Mucosa of gallbladder (tissue), 1 donor: ENCODE measurements around the gene LDLRAD4. TPM values are rescaled to one million over a fixed set of nuclear protein-coding genes. Genes with fewer than 3 reads are reported as not detected.

Experiments used
- DNase-seq: peaks from one replicate; pipeline ENCODE4 v3.0.0-alpha.2; 2020; ENCODE audit warnings: low spot score
- total RNA-seq: library from RNA; stranded (reverse); gene quantifications from one replicate; pipeline ENCODE4 v1.2.1, GENCODE V29; 2021
- donor health status: DM: no; HTN: no; CAD: no.

Gene LDLRAD4
- total RNA-seq, 1 donor from 2014 or later = 51.0 TPM

DNA sequence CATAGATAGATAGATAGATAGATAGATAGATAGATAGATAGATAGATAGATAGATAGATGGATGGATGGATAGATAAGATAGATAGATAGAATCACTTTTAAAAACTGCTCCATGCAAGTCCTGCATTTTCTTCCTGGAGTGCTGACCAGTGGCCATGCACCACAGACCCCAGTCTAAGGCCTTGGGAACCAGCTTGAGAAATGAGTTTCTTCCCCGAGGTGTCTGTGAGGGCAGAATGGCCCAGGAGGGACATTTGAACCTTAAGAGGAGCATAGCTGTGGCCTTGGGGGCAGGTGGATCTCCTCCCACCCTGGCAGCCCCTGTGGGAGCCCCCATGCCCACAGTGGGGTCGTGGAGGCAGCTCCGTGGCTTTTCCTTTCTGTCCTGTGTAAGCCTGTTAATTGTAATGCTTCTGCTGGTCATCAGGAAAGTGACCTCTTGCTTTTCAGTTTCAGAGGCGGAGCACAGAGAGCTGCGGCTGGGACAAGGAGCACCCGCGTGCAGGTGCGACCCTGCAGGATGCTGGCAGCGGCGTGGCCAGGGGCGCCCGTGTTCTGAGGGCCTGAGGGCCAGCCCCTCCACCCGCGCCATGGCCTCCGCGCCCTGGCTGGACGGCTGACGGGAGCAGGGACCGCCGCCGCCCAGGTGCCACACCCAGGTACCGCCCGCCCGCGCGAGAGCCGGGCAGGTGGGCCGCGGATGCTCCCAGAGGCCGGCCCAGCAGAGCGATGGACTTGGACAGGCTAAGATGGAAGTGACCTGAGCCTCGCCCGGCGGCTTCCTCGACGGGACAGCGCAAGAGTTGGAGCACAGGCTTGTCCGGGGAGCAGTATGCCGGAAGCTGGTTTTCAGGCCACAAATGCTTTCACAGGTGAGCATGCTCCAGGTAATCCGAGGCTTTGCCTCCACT is 168.6 kb downstream of the LDLRAD4 start:
- DNase-seq = no peak

DNA sequence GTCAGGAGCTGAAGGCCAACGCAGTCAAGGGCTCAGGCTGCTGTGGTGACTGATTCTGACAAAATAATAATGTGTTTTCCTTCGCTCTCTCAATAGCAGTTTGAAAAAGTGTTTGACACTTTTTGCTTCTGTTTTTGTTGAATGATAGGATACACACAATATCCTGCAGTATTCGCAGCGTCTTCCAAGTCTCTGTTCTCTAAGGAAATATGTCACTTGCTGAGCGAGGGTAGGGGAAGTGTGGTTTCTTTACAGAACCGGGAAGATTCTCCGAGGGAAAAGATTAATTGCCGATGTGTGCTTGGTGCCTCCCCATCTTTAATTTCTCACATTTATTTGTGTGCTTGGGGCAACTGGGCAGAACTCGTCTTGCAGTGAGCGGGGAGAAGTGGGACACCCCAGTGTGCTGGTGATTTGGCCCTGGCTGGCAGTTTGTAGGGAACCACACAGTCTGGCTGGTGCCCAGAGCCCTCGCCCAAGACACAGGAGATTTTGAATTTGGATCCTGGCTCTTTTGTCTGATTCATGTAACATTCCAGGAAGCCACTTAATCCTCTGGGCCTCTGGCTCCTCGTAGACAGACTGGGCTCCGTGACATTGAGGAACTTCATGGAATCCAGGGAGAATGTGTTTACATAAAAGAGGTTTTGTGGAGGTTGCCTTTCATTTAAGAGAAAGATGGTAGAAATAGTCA is 169.4 kb downstream of the LDLRAD4 start:
- DNase-seq = no peak

DNA sequence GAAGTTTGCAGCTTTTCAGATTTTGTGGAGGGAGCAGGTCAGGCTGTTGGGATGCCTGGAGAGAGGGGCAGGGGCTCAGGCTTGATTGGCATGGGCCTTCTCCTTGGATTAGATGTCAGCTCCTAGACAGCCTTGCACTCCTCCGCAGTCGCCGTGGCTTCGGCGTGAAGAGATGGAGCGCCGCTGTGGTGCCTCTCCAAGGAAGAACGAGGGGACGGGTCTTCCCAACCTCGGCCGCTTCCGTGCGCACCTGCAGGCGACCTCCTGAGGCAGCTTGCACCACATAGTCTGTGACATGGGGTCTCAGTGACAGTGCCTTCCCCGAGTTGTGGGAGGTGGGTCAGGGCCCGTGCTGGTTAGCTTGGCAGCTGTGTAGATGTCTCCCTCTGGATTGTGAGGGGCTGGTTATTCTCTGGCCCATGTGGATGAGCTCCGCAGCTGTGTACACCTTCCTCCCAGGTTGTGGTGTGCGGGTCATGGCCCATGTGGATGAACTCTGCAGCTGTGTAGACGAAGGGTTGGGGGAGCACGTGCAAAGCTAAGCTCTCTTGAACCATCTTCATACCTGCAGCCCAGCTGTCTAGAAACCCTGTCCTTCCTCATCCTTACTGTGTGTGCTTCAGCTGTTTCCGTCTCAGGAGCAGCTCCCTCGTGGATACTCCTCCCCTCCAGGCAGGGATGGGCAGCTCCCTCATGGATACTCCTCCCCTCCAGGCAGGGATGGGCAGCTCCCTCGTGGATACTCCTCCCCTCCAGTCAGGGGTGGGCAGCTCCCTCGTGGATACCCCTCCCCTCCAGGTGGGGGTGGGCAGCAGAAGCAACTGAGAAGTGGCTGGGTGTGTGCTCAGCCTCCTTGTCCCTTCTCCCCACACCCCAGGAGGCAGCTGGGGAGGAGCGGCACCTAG is 170.3 kb downstream of the LDLRAD4 start:
- DNase-seq = no peak

DNA sequence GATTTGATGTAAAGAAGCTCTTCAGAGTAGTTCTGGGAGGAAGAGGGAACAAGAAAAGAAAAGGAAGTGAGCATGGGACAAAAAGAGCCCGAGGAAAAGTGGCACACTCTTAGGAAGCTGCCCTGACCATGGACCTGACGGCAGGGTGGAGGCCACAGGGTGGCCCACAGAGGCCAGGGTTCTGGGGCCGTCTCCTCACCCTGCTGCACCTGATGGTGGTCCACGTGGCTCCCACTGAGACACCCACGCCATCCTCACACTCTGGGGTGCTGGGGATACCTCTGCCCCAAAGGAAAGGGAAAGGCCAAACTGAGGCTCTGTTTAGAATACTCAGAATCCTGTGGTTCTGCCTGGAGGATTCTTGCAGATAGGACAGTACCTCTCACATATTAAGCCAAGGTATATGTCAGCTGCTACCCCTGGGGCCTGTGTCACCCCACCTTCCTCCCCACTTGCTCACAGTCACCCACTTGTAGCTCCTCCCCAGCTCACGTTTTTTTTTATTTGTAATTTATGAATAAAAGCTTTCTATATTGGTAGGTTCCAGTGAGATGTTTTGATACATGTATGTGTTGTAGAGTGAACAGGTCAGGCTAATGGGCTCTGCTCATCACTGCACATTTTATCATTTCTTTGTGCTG is 171.1 kb downstream of the LDLRAD4 start:
- no peak for DNase-seq

DNA sequence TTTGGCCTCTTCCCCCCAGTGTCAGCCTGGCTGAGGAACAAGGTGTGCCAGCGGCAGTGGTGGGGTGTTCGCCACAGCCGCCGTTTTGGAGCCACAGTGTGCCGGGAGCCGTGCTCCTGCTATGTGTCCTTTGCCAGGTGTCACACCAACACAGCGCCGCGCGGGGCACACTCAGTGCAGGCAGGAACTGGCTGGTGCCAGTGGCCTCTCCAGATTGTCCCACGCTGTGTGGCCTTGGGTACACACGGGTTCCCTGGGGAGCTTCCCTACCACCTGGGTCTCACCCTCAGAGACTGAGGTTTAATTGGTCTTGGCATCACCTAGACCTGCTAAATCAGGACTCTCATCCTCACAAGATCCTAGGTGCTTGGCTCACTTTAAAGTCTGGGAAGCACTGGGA is 171.6 kb downstream of the LDLRAD4 start:
- DNase-seq = no peak

DNA sequence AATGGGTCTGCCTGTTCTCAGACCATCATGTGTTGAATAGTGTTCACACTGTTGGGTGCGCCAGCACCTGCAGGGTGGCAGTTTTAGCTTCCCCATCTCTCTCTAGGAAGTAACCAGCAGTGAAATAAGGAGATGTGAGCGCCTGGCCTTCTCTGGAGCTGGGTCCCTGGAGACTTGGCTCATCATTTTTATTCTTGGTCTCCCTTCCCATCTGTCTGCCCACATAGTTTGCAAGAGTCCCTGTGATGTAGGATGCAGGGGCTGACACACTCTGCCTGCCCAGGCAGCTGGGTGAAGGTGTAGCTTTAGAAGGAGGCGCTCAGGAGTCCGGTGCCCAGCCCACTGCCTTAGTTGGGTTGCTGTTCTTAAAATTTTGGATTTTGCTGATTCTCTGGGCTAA is 172.2 kb downstream of the LDLRAD4 start:
- no peak for DNase-seq

DNA sequence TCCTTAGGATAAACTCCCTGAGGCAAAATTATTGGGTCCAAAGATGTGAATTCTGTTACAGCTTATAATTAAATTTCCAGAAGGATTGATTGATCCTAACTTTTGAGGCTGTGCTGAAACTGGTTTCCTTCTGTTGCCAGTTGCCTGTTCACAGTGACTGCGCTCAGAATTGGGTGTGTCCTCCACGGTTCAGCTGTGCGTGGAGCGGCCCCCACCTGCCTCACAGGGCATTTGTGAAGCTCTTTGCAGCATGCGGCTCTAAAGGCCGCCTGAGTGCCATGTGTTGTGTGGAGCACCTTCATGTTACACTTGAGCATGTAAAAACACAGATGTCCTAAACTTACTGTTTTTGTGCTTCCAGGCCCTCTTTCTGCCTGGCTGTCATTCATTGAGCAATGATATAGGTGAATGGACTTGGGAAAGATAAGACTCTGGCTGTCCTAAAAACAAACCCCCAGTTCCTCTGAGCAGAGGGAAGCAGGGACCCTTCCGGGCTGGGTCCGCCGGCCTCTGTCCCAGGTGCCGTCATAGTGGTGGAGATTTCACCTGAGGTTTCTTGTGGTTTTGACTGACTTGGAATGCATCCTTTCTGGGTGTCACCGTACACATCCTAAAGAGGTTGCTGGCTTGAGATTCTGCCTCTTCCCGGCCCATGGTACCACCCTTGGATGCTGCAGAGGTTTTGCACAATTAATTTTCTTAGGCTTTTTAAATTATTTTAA is 173.6 kb downstream of the LDLRAD4 start:
- no peak for DNase-seq

DNA sequence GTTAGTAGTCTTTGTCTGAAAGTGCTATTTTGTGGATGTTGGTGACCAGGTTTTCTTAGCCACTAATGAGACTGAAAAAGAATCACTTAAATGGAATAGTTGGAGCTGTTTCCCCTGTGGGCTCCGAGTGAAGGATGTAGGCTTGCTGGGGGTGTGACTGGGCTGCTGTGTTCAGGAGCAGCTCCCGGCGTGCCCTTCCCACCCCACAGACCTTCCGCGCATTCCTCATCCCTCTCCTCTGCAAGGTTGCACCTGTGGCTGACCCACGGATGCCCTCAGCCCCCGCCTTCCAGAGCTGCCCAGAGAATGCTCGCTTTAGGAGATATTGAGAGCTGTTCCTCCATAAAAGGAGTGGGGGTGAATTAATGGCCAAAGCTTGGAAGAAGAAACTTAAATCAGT is 174.3 kb downstream of the LDLRAD4 start:
- no peak for DNase-seq

DNA sequence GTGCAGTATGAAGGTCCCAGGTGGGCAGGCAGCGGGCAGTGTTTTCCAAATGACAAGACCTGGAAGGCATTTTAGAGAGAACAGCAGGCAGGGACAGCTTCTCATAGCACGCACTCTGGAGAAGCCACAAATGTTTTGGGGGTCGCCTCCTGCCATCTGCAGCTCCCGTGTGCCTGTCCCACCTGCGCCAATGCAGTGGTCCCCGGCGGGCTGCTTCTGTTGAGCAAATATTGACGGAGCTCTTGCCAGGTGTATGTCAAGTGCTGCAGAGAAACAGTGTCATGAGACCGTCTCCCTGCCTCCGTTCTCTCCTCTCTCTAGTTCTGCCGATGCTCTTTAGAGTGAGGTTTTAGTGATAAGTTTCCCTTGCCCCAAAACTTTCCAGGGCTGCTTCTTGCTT is 174.8 kb downstream of the LDLRAD4 start:
- DNase-seq = no peak

DNA sequence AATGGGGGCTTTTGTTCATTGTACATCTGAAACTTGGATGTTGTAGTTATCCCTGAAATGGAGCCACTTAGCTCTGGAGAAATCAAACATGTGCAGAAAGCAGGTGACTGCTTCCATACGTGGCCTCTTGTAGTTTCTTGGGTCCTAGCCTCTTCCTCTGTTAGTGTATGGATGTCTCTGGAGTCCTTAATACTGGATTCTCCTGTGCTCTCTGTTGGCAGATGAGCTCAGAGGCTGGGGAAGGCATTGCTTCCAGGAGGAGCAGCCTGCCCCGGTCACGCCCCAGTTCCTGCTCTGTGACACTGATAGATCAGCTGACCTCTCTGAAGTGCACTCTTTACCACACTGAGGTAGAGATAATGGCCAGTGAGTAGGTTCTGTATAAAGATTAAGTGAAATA is 176.2 kb downstream of the LDLRAD4 start:
- DNase-seq = no peak

DNA sequence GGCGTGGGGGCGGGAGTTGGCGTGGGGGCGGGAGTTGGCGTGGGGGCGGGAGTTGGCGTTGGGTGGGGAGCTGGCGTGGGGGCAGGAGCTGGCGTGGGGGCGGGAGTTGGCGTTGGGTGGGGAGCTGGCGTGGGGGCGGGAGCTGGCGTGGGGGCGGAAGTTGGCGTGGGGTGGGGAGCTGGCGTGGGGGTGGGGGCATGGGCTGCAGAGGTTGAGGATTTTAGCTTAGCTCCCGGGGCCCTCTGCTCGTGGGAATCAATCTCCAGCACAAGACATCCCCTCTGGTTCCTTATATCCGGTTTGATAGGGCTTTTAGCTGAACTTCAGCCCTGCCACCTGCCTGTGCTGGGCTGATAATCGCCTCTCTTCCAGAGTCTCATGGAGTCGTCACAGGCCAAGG is 177.0 kb downstream of the LDLRAD4 start:
- no peak for DNase-seq

DNA sequence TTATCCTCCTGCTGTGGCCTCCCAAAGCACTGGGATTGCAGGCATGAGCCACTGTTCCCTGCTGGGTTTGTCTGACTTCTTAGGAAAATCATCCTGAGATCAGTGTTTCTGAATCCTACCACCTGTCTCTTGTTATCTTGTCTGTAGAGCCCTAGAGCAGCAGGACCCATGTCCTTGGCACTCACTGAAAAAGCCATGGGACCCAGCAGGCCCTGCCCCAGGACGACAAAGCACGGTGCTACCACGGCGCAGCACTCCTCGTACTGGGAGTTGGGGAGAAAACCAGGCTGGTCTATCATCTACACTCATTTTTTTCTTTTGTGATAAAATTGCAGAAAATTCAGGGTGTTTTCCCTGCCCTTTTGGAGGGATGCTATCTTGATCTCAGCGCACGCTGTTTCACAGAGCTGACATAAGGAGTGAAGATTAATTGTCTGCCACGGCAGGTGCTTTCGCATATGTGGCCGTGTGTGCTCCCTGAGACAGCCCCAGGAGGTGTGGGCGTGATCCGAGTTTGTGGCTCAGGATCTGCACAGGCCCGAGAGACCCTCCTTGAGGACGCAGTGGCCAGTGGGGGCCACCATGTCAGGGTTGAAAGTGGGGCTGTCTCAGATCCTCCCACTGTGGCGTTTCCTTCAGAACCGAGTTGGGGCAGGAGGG is 179.1 kb downstream of the LDLRAD4 start:
- DNase-seq = no peak

DNA sequence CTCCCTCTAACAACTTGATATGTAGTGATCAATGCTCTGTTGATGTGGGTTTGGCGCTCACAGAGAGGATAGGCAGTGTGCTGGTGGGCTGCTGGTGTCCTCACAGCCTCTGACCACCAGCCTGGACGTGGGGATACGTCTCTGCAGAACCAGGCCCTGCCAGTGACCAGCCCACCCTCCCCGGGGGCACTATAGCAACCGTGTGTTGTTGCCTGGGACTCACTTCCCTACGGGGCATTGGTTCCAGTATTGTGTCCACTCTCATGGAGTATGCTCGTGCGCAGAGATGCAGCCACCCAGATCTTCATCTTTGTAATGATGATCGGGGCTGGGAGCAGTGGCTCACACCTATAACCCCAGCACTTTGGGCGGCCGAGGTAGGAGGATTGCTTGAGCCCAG is 180.1 kb downstream of the LDLRAD4 start:
- DNase-seq = no peak

DNA sequence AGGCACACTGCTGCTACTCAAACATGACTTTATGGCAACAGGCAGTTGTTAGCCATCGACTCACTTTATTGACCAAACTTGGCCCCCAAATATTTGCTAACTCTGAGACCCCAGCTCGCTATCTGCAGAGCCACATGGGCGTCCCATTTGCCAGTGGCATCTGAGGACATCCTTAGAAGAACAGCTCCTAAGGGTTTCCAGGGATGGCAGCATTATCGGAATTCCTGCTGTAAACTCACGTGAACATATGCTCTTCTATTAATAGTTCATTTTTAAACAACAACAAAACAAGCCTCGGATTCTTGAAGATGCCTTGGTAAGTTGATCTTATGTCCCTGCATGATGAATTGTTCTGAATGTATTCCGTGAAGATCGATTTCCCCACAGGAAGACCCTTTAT is 181.0 kb downstream of the LDLRAD4 start:
- no peak for DNase-seq

DNA sequence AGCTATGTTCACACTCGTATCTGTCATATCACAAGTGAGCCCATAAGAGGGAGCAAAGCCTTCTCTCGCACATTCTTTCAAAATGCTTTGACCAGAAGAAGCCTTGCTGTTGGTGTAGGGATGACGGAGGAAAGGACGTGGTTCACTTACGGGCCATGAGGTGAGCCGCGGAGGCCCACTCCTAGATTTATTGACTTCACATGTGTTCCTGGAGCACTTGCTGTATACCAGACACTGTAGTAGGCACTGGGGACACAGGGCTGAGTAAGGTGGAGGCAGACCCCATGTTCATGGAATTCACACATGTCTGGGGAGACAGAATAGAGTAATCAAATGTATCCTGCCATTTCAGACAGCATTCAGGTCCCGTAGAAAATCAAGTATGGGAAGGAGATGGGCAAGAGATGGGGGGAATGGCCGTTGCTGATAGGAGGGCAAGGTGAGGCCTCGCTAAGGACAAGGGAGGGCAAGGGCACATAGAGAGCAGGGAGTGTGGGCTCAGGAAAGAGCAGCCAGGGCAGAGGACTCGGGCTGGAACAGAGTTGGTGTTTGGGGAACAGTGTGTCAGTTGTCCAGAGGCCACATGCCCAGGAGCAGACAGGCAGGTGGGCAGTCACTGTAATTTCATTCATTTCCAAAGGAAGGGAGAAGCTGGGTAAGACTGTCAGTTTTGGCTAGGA is 182.2 kb downstream of the LDLRAD4 start:
- DNase-seq = no peak

DNA sequence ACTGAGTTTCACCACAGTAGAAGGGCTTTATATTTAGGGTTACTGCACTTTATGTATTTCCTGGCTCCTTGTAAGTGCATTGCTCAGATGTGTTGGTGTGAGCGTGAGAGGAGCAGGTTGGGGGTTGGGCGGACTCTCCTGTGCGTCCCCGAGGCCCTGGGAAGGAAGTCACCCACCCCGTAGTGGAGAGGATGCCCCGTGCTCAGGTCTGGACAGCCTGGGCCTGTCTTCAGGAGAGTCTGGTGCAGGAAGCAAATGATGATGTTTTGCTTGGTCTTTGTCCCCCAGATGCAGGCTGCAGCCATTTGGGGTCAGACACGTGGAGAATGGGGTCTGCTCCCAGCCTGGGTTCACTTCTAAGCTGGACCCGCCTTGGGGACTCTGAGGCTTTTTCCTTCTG is 182.8 kb downstream of the LDLRAD4 start:
- DNase-seq = no peak

DNA sequence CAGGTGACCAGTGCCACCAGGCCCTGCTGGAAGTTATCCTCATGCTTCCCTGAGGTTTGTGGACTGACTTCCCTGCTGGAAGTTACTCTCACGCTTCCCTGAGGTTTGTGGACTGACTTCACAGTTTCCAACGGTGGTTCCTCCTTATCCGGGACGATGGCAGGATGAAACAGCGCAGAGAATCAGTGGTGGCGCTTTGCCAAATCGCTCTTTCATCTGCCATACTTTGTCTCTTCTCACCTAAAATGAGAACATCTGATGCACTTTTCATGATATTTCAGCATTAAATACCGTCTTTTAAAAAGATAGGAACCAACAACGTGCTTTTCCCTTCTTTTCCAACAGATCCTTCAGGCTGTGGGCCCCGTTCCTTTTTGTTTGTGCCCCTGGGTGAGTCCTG is 183.3 kb downstream of the LDLRAD4 start:
- no peak for DNase-seq

DNA sequence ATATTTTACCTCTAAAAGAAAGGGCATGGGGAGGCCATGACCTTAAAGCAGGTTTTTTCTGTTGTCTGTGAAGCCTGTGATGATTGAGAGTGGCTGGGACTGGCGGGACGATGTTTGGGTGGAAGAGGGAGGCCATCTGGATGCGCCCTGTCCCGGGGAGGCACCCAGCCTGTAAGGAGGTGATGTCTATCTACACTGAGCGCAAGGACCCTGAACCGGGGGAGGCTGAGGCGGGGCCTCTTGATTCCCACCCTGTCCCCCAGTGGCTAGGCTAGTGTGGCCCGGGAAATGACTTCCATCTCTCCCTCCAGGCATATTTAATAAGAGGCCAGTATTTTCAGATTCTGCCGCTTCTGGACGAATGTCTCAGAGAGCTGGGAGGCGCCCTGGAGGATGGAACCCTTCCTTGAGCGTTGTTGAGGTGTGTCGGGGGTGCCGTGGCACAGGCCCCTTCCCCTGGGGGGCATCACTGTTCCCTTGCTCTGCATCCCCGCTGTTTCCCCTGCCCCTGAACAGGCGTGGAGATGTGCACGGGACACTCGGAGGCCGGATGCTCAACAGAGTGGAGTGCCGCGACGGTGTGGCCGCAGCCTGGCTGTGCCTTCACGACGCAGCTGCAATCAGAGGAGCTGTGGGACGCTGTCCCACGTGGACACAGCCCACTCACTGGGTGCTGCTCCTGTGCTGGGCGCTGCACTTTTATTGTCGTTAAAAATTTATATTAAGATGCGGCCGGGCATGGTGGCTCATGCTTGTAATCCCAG is 185.4 kb downstream of the LDLRAD4 start:
- no peak for DNase-seq
